OCI-LY1 (cell line): ENCODE results near the gene KCTD4.

Experiments used
- CTCF ChIP-seq: fragments of 200-600 bp; sonication (generic), shearing (Covaris generic); IDR thresholded peaks from 2 replicates; pipeline ENCODE4 v1.5.1; 2017; ENCODE audit warnings: mild to moderate bottlenecking, antibody characterized with exemption, low read length, moderate library complexity, mixed read lengths
- EZH2 ChIP-seq: fragments of 200-600 bp; sonication (generic), shearing (Covaris generic); IDR thresholded peaks from 2 replicates; pipeline ENCODE4 v1.8.0; 2017; ENCODE audit warnings: borderline replicate concordance, mixed run types, mild to moderate bottlenecking, antibody characterized with exemption, low read length, moderate library complexity, mixed read lengths

DNA sequence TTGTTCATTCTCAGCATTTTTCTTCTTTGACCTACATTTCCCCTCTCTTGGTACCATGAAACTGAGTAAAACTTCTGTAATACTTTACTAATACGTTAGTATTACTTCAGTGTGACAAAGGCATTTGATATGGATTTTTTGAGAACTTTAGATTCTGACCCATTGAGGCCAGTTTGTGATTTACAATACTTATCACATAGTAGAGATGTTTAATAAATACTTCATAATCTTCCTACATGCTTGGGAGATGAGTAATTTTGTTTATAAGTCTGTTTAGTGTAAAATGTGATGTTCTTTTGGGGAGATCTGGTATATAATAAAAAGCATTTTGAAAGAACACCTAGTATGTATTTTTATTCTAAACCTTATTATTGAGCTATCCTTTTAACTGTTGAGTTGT is 50.9 kb downstream of the KCTD4 start:
- TF ChIP-seq EZH2 (no peak), CTCF (no peak)
